HG03045 (cell line): ENCODE data around the gene TRIM66.

Experiments used
- ATAC-seq: cut with Tn5 transposase; IDR thresholded peaks from one replicate; pipeline ENCODE4 v1.9.1; 2021; ENCODE audit warnings: mild to moderate bottlenecking, moderate library complexity; ENCODE audit not compliant: unreplicated experiment

Gene TRIM66

DNA sequence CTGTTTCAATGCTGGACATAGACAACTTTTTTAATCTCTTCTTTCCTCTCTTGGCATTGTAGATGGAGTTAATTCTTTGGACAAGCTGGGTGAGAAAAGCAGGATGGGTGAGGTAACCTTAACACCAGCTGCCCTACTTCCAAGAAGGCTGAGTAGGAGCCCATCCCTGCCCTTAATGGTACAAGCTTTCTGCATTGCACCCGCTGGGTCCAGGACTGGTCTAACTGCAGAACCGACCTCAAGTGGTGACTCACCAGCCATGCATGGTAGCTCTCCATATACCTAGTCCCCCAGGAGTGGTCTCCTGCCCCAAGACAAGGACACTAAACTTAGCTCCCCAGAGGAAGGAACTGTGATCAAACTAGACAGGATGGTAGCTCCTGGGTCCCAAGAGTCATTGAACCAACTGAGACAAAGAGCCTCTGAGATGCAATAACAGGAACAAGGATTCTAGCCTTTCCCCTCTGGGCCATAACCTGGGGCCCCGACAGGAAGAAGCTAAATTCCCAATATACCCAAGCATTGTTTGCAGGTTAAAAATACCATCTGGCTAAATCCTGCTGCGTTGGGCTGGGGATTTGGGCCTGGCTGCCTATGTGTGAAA is 32.3 kb upstream of the TRIM66 start:
- ATAC-seq, result no peak

DNA sequence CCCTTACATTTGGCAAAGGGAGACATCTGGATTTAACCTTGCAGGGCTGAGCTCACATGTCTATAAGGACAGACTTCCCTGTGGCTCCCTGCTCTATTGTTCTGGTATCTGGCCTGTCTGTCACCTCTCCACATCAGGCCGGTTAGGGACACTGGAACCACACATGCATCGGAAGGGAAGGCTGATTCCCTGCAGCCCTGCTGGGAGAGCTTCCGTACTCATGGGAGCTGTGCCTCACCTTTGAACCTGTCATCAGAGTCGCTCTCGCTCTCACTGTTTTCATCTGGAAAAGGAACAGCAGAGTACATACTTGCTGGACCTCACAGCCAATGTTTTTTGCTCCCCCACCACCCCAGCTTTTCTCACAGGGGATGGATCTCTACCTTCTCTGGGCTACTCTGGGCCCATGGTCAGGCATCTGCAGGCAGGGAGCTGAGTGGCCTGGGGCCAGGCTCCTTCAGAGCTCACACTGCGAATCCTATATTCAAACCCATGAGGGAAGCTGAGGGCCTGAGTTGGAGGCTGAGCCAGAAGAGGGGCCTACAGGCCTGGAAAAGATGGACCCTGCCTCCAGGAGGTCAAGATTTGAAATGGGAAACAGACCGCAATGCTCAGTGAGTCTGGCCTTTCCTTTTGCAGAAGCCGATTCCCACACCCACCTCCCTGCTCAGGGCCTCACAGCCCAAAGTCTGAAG is 31.4 kb upstream of the TRIM66 start:
- no peak for ATAC-seq

DNA sequence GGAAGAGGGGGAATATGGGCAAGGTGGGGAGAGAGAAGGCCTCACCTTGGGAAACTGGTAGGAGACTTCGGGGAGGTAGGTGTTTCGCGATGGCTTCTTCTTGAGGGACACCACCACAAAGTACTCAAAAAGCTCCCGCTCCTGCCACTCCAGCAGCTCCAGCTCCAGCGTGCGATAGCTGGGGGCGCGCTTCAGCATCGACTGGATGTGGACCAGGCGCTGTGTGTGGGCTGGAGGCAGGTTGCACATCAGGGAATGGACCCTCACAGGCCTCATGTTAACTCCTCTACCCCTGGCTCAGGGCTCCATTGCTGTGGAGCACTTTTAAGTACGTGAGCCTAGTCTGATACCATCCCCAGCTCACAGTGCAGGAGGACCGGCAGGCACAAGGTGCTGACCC is 30.0 kb upstream of the TRIM66 start:
- no peak for ATAC-seq

DNA sequence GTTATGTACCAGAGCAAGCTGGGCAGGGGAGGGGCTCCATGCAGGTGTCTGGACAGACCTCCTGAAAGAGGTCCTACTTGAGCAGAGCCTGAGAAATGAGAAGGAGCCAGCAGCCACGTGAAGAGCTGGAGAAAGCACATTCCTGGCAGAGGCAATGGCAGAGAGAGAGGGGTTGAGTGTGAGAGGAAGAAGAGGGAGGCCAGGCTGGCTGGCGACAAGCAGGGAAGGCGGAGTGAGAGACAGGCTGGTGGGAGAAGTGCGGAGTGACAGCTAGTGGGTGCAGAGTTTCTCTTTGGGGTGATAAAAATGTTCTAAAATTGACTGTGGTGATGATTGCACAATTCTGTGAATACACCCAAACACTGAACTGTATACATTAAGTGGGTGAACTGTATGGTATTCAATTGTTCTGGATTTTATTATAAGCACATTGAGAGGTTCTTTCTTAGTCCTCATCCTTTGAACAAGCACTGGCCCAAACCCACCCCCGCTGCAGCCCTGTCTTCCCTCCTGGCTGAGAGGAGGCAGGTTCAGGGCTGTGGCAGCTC is 29.5 kb upstream of the TRIM66 start:
- no peak for ATAC-seq

DNA sequence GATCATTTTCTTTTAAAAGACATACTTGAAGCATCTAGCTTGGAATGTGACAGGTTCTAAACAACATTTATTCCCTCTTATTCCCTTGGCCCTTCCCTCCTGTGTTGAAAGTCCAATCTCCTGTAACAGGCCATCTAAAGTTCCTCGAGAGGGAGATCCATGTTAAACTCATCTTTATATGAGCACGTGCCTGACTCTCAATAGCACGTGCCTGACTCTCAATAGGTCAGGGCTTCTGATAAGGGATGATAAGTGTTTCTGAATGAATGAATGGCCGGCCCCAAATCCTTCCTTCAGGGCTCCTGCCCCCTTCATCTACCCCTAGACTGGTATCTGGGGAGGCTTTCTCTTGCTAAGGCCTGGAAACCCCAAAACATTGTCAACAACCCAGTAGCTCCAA is 27.3 kb upstream of the TRIM66 start:
- no peak for ATAC-seq

DNA sequence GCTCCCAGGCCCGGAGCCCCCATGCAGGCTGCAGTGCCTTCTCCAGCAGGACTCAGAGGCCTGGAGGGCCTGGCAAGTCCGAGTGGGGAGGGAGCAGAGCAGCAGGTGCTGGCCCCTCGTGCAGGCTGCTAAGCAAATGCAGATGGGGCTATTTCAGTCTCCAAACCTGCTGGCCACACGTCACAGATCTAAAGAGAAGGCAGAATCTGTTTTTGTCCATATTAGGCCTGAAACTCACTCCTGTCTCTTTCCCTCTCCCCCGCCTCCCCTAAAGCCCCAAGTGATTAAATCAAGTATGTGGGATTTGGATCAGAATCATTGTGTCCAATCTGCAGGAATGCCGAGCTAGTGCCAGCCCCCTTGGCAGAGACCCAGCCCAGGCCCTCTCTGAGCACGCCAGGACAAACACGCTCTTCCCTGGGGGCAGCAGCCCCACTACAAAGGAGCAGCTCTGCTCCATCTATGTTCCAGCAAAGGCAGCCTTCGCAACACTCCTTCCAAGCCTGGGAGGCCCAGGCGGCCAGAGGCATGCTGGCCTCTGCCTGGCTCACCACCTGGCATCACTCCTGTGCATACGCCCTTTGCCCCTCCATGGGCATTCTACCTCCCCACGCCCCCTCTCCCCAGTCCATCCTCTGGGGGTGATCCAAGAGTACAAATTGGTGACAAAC is 26.7 kb upstream of the TRIM66 start:
- ATAC-seq, result no peak

DNA sequence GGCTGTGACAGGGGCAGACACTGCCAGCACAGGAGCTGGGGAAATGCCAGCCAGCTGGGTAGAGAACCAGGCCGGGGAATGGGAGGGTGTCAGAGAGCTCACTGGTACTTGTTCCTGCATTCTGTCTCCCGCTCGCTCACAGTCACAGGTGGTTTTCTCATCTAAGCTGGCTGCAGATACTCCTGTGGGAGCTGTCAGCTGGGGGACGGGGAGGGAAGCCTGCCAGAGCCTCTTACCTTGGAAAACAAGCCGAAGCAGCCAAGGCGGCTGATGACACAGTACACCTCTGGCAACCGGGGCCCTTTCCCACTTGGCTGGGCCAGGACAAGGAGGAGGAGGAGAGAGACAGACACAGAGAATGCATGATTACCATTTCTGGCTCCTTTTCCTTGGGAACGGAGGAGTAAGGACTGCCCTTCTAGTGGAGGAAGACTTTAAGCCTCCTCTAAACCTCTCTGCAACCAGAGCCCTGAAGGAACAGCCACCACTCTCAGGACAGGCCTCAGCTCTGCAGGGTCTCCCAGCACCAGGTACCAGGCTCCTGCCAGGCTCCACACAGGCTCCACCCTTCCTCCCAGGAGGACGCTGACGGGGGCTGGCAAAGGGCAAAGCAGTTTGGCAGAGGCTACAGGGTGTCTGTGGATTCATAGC is 25.2 kb upstream of the TRIM66 start:
- no peak for ATAC-seq

DNA sequence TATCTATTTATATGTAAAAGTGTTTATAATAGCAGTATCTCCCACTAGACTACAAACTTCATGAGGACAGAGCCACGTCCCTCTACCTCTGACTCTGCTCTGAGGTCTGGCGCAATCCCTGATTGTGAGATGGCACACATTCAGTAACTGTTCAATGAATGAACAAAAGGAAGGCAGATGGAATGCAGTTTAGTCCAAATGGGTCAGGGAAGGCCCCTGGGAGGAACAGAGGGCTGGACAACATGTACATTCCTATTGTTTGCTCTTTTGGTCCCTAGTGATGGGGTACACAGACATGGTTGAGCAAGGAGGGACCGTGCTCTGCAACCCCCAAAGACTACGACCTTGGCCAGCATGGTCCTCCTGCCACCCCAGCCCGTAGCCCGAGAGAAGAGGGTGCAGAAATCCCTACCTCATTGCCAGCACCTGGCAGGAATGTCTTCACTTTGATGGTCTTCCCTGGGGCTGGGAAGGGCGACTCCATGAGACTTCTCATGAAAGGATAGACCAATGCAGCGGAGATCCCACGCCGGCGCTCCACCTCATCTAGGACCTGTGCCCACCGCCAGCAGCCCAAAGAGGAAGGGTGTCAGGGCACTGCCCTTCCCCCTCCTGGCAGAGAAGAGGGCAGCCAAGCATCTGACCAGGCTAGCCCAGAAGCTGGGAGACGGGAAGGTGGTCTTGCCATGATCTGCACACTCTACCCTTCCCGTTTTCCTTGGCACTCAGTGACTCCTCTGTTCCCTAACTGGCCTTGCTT is 24.4 kb upstream of the TRIM66 start:
- ATAC-seq, result no peak

DNA sequence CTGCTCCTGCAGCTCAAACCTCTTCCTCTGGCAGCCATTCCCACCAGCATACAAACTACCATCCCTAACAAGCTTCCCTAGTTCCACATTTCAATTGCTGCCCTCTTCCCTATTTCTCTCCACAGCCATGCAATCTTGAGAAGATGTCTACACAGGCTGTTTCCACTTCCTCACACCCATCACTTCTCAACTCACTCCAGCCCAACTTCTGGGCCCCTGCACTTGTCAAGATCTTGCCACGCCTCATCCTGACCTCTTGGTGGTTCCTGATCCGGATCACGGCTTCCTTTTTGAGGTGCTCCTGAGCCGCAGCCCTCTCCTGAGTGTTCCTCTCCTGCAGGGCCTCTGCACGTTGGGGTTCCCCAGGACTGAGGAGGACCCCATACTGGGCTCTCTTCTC is 22.7 kb upstream of the TRIM66 start:
- ATAC-seq, result no peak

DNA sequence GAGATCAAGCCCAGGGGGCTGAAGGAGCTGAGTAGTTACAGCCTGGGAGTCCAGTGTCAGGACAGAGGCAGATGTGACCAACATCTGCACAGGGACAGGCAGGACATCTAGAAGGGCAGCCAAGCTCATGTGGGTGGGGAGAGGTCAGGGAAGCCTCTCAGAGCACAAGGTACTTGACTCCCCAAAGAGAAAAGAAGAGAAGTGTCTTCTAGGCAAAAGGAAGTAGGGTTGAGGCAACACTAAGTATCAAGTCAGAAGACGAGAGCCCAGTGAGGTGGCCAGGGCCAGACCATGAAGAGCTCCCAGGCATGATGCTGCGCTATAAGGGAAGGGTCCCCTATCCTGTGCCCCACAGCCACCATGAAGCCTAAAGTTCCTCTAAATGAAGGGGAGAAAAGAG is 21.7 kb upstream of the TRIM66 start:
- no peak for ATAC-seq

DNA sequence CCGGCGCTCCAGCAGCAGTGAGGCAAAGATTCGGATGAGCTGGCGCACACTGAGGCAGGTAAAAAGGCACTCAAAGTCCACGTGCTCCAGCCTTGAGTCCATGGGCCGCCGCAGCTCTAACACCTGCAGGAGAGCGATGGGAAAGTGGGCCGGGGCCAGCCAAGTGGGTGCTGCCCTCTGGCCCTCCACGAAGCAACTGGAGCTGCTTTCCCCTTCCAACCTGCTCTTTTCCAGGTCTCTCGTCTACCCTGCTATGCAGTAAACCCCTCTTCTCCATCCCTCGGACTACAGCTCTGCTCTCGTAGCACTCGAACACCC is 20.1 kb upstream of the TRIM66 start:
- ATAC-seq, result no peak

DNA sequence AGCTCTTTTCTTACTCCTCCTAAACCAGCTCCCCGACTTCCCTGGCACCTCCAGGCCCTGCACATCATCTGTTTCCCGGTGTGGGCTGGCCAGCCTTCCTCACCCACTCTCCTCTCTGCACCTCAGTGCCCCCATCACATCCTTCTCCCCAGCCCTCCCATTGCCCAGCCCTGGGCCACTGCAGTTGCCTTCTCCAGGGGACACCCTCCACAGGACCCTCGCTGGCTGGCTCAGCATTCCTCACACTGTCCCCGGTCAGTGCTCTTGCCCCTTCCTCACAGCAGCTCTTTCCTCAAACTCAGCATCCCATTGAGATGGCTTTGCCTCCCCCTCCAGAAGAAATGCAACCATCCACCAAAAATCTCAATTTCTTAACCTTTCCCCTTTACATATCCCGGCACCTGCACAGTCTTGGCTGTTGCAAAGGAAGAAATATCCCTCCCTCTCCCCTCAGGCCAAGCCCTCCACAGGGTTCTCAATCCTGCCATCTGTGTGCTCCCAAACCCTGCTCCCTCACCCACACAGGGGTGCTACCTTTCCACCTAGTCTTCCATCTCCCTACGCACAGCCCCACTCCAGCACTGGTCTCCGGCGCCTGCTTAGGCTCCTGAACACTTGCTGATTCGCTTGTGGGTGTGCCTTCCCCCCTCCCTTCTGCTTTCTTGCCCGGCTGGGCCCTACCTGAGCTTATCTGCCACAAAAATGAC is 19.6 kb upstream of the TRIM66 start:
- ATAC-seq, result no peak

DNA sequence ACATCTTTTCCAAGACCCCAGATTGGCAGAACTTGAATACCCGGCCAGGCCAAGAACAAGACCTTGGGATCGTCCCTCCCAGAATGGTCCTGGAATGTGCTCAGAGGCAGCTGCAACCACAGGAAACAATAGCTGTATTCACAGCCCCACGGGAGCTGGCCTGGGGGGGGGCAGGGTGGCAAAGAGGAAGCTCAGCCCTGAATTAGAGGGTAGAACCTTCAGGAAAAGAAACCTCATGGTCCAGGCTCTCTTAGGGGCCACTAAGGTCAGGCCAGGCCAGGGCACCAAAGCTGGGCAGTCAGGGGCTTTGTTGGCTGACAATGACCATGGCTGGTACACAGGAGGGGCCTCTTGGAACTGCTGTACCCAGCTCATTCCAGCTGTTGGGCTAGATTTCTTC is 17.4 kb upstream of the TRIM66 start:
- ATAC-seq, result no peak

DNA sequence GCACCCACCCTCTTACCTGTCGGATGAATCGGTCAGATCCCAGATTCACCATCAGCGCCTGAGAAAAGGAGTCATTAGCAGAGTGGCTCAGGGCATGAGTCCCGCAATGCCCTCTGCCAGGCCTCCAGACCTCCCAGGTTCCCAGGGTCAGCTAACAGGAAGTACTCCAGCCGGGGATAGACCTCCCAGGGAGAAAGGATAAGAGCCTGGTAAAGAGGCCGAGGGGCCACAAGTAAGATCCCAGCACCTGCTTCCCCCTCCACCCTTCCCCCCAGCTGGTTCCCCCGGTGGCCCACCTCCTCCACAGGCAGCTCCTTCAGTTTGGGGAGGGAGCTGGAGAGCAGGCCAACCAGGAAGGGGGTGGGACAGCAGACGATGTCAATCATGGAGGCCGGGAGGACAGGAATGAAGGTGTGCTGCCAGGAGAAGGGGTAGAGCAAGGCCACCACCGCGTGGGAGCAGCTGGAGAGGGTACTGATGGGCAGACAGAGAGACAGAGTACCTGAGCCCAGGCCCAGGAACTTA is 16.5 kb upstream of the TRIM66 start:
- ATAC-seq, result no peak

DNA sequence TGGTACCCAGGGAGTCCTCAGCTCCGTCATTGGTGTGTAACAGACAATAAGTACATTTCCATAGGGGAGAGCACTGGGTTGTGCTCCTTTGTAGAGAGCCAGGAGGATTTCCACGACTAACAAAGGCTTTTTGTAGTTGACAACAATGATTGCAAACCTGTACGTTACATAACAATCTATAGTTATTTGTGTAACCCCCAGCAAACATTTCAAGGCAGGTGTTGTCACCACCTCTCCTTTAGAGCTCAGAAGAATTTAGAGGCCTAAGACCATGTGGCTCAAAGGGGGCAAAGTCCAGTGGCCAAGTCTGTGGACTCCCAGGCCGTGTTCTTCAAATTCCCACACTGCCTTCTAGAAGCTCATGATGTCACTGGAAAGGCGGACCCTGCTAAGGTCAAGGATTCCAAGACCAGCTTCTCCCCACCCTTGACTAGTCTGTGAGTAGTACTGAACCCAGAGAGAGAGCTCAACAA is 15.9 kb upstream of the TRIM66 start:
- no peak for ATAC-seq

DNA sequence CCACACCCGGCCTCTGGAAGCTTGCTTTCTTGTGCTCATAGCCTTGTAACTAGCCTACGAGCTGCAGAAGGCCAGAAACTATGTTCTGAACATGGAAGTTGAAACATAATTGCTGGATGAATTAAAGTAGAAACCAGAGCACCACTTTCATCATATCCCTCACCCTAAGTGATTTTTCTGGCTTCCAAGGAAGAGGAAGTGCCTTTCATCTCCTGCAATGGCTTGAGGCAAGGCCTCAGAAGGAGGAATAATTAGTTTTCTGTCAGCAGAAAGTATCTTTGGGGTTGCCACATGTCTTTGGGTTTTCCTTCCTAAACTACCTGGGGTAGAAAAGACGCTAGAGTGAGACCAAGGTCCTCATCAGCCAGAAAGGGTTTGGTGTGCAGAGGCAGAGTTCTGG is 14.6 kb upstream of the TRIM66 start:
- no peak for ATAC-seq

DNA sequence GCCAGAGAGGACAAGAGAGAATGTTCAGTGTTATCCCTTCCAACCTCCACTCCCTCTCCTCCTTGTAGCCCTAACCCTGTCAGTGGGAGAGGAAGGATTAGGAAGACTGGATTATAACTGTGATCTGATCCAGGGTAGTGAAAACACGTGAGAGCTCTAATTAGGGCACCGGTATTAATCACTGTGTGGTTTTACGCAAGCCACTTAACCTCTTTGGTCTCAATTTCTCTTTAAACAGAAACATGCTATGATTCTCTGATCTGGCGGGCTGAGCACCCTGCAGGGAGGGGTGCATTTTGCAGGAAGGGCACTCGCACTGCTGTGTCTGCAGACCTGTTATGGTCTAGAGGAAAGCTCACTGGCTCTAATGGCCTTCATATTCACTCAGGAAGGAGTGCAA is 11.7 kb upstream of the TRIM66 start:
- ATAC-seq, result no peak

DNA sequence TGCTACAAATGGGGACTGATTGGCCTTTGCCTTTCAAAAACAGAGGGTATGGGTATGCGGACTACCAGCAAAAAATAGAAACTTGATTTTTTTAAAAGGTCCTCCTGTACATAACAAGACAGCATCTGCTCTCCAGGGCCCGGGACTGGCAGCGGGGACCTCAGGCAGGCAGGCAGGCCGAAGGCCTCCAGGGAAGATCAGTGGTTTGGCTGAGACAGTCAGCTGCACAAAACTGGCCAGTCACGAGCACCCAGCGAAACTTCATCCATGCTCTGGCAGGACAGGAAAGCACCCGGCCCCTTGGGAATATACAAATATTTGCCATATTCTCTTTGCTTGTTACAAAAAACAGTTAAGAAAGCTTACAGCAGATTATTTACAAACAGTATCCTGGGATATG is 11.1 kb upstream of the TRIM66 start:
- ATAC-seq, result no peak

DNA sequence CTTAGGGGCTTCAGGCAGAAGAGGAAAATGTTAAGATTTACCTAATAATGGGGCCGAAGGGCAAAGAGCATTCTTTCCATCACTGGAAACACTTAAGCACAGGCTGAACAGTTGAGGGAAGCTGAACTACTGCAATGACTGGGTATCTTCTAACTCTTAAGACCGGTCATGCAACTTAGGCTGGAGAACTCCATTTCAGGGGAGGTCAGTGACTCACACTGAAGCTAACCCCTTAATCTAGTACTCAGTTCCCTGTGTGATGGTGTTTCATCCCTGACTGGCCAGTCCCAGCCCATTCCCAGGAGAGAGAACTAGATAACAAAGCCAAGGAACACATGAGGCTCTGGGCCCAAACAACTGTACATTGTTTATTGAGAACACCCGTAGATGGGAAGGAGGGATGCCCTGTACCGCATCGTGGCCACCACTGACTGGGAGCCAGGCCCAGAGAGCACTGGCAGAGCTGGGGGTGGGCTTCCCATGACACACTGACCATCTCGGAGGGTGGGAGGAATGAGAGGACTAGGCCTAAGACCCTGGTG is 10.6 kb upstream of the TRIM66 start:
- ATAC-seq, result no peak

DNA sequence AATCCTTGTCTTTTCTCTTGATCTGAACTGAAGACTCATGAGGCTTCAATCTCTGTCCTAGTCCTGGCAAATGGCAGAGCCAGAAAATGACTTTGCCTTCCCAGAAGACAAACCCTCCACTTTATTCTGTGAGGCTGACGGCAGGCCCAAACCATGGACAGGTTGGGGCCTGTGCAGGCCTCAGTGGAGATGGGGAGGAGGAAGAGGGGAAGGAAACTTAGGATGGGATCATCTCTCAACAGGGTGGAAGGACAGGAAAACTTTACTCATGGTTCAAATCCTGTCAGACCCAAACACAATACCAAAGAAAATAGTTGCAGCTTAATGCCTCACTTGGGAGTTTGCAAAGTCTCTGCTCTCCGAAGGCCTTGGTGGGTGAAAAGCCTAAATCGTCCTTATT is 10.0 kb upstream of the TRIM66 start:
- ATAC-seq, result no peak
